Stimulated activated CD4-positive, alpha-beta T cell treated with anti-CD3 and anti-CD28 coated beads, Interleukin-1b, Interleukin-23, amount 100 ng/mL, for 1 hour (primary cell): ENCODE data around the gene ABRAXAS1.
"Not testable (repeated sequence)": the region's sequence is repeated elsewhere in the genome, so short reads cannot be mapped to it uniquely, and the experiment has no call there.

Experiments used
- DNase-seq, 2 donors: peaks; one replicate each; pipeline ENCODE4 v3.0.0-alpha.2; 2020; ENCODE audit warnings: low read depth in 2 of 2

The ABRAXAS1 gene

GRCh38 chr4:83484500-83485461, at the start of gene ABRAXAS1:
TSS of gene ABRAXAS1 (minus strand) at chr4:83485100. CDS start at chr4:83485072, 28 bp downstream.
- peak; percentile 83 to 90 for DNase-seq

GRCh38 chr4:83527671-83528070, 42.8 kb upstream of the ABRAXAS1 start:
- DNase-seq: no peak

- DNase-seq: no peak
Measured at GRCh38 chr4:83522239-83522638, 37.3 kb upstream of the ABRAXAS1 start.

GRCh38 chr4:83516042-83516772, 31.3 kb upstream of the ABRAXAS1 start:
- DNase-seq: no peak

GRCh38 chr4:83510442-83510841, 25.5 kb upstream of the ABRAXAS1 start:
- DNase-seq: no peak

GRCh38 chr4:83509156-83509585, 24.3 kb upstream of the ABRAXAS1 start:
- DNase-seq: peak; percentile 17 to 35

GRCh38 chr4:83504996-83505395, 20.1 kb upstream of the ABRAXAS1 start:
- DNase-seq: no peak

GRCh38 chr4:83504503-83504902, 19.6 kb upstream of the ABRAXAS1 start:
- DNase-seq: no peak

GRCh38 chr4:83503974-83504373, 19.1 kb upstream of the ABRAXAS1 start:
- no peak for DNase-seq

GRCh38 chr4:83501671-83502070, 16.8 kb upstream of the ABRAXAS1 start:
- not testable (repeated sequence) for DNase-seq

GRCh38 chr4:83498187-83498586, 13.3 kb upstream of the ABRAXAS1 start:
- no peak for DNase-seq

GRCh38 chr4:83496085-83496917, 11.4 kb upstream of the ABRAXAS1 start:
- not testable (repeated sequence) for DNase-seq

GRCh38 chr4:83490876-83491450, 6.1 kb upstream of the ABRAXAS1 start:
- DNase-seq: no peak

- DNase-seq: no peak
Measured at GRCh38 chr4:83489711-83490326, 4.9 kb upstream of the ABRAXAS1 start.

- DNase-seq: no peak
Measured at GRCh38 chr4:83486457-83487129, 1.7 kb upstream of the ABRAXAS1 start.

- no peak for DNase-seq
Measured at GRCh38 chr4:83473966-83474365, 10.9 kb downstream of the ABRAXAS1 start.

- no peak for DNase-seq
Measured at GRCh38 chr4:83473423-83473822, 11.5 kb downstream of the ABRAXAS1 start.

GRCh38 chr4:83456184-83456501, 28.8 kb downstream of the ABRAXAS1 start:
- no peak for DNase-seq

- peak; percentile 68 to 90 for DNase-seq
Measured at GRCh38 chr4:83455281-83456183, 29.4 kb downstream of the ABRAXAS1 start, which contains the start of the genes HELQ and MRPS18C. TSS of gene HELQ (minus strand) at chr4:83455823. CDS start at chr4:83455693, 130 bp downstream. TSS of gene MRPS18C (plus strand) at chr4:83456058. CDS start at chr4:83456078, 20 bp downstream.
